Gastrocnemius medialis (tissue), 4 donors: Measurements from ENCODE around the gene TBXA2R.

Experiments
- CTCF ChIP-seq, 5 experiments: fragments of 450-650 bp in 3 of 5; fragments of 200-600 bp in 2 of 5; sonication (generic) in 2 of 5; IDR thresholded peaks in 4 of 5; conservative IDR thresholded peaks in 1 of 5; 1 replicate in 4 of 5; 2 replicates in 1 of 5; pipeline ENCODE4 v1.5.1; 2016 to 2019; ENCODE audit warnings: antibody characterized with exemption in 5 of 5, mild to moderate bottlenecking in 3 of 5, moderate library complexity in 3 of 5
- POLR2A ChIP-seq, 2 donors: fragments of 450-650 bp; IDR thresholded peaks; one replicate each; pipeline ENCODE4 v1.6.1; 2017; ENCODE audit warnings: antibody characterized with exemption in 2 of 2, mild to moderate bottlenecking in 2 of 2, moderate library complexity in 2 of 2

- TF ChIP-seq POLR2A (IDR thresholded peaks at IDR 0.05): no peak
- TF ChIP-seq CTCF (IDR thresholded peaks at IDR 0.05 in 4 of 5, conservative IDR thresholded peaks at IDR 0.05 in 1 of 5): no peak
These were observed 46.6 kb upstream of the TBXA2R start for GRCh38 chr19:3653081-3653795.
